Measurements from ENCODE around the gene GDPD2.
"Not testable (repeated sequence)": the region's sequence is repeated elsewhere in the genome, so short reads cannot be mapped to it uniquely, and the experiment has no call there.

GDPD2 gene, protein sequence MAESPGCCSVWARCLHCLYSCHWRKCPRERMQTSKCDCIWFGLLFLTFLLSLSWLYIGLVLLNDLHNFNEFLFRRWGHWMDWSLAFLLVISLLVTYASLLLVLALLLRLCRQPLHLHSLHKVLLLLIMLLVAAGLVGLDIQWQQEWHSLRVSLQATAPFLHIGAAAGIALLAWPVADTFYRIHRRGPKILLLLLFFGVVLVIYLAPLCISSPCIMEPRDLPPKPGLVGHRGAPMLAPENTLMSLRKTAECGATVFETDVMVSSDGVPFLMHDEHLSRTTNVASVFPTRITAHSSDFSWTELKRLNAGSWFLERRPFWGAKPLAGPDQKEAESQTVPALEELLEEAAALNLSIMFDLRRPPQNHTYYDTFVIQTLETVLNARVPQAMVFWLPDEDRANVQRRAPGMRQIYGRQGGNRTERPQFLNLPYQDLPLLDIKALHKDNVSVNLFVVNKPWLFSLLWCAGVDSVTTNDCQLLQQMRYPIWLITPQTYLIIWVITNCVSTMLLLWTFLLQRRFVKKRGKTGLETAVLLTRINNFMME

DNA sequence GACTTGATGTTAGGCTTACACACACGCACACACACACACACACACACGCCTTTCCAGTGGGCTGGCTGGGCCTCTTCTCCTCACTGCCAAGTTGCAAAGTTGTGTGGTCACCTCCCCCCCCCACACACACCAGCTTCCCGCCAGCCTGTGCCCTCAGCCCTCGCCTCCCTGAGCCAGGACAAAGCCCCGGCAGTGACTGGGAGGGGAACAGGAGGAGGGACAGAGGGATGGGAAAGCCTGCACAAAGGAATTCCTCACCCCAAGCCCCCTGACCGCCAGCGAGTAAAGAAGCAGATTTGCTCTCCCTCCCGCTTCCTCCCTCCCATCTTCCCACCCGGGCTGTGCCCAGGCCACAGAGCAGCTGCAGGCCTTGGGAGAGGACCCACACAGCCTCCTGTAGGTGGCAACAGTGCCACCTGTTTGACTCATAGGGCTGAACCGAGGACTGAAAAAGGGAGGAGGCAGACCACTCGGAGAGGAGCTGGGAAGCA lies at the start of gene GDPD2:
GDPD2 (plus strand) TSS at position 464 of the 491 bp plus-strand sequence. CDS start 1,671 bp downstream, outside the sequence.
- no peak for DNase-seq (ENCODE audit: low read depth in 3 of 3)

DNA sequence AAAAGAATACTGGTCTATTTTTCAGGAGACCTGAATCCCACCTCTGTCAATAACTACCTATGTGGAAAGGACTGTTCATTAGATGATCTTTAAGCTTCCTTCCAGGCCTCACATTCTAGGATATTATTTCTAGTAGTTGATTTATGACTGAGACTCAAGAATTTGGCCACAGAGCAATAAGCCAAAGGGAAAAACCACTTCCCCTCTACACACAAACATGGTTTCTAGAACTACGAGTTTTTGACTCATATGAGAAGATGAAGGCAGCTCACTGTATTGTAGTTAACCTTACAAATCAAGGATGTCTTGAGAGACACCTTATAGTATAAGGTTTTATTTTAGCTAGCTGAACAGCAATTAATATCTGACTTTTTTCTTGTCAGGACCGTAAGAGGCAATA lies 36.9 kb upstream of the GDPD2 start:
- DNase-seq (ENCODE audit: low read depth in 3 of 3), result no peak

DNA sequence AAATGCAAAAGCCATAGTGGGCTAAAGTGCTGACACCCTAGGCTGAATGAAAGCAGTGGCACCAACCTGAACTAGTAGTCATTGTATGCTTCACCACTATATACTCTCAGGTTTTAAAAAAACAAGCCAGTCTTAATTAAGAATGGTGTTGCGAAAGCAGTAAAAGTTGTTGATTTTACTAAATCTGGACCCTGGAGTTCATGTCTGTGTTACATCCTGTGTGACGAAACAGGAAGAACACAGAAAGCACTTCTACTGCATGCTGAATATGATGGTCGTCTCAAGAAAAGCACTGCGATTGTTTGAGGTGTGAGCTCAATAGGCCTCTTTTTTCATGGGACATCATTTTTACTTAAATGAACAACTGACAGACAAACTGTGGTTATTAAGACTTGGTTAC lies 24.2 kb upstream of the GDPD2 start:
- no peak for DNase-seq (ENCODE audit: low read depth in 3 of 3)

DNA sequence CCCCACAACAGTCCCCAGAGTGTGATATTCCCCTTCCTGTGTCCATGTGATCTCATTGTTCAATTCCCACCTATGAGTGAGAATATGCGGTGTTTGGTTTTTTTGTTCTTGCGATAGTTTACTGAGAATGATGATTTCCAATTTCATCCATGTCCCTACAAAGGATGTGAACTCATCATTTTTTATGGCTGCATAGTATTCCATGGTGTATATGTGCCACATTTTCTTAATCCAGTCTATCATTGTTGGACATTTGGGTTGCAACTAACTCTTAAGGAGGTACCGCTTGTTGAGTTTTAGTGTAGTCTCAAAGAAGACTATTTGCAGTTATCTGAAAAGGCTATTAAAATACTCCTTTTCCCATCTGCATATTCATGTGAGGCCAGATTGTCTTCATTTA lies 22.9 kb upstream of the GDPD2 start:
- DNase-seq (ENCODE audit: low read depth in 3 of 3), result not testable (repeated sequence)

DNA sequence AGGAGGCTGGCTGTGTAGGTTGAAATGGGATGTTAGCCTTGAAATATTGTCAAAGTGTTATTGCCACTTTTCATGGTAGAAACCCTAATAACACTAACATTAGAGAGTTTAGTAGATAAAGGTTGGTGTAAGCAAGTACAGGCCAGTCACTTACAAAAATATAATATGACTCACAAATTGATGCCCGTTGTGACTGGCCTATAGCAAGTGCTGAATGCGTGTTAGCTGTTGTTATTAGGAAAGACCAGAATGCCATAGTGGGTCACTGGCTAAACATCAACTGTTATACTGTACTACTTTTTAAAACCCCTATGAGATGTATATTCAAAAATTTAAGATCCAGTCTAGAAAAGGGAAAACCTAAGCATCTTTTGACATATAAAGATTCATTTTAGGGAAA lies 20.4 kb upstream of the GDPD2 start:
- DNase-seq (ENCODE audit: low read depth in 3 of 3), result no peak

DNA sequence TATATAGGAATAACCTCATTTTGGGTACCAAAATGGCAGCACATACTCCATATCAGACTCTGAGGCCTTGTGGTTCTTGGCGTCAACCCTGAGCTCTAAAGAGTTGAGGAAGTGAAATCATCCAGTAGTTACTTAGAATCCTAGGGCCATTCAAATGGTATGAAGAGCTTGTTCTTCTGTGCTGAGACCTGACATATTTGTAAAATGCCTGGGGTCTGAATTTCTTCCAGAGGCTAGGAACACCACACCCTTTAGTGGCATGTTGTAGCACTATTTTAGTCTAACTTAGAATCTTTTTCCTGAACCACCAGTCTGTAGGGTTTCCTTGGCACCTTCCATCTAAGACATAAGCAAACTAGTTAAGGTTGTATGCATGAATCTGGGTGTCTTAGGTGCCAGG lies 18.1 kb upstream of the GDPD2 start:
- no peak for DNase-seq (ENCODE audit: low read depth in 3 of 3)

DNA sequence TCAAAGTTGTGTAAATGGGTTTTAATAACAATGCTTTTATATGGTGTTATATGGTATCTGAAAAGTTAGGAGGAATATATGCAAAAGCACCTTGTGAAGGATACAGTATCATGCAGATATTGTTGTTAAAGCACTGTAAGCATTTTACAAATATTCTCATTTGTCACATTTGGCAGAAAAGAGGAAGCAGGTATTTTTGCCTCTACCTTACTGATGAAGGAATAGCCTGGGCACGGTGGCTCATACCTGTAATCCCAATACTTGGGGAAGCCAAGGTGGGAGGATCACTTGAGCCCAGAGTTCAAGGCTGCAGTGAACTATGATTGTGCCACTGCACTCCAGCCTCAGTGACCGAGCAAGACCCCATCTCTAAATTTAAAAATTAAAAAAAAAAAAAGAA lies 12.2 kb upstream of the GDPD2 start:
- no peak for DNase-seq (ENCODE audit: low read depth in 3 of 3)

DNA sequence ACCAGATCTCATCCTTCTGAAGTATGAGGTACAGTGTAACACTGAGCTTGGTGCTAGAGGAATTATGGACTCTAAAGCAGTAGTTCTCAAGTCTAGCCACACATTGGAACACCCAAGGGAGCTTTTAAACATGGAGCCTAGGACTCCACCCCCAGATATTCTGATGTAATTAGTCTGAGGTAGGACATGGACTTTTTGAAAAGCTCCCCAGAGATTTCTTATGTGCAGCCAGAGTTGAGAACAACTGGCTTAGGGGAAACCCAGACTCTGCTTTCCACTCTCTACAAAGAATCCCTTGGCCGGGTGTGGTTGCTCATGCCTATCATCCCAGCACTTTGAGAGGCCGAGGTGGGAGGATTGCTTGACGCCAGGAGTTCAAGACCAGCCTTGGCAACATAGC lies 11.6 kb upstream of the GDPD2 start:
- DNase-seq (ENCODE audit: low read depth in 3 of 3), result no peak

DNA sequence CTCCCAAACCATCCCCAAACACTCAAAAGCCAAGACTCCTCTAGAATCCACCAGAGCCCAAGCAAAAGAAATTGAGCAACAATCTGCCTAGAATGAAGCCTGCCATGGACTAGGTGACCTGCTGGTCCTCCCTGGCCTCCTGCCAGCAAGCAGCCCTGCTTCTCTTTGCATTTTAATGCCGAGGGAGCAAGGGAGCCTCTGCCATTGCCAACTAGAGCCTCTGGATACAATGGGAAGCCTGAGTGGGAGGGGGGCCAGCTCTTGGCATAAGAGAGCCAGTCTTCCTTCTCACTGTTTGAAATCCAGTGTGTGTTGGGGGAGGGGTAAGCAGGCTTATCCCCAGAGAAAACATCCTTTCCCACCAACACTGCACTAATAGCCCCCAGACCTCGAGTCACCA lies 1.5 kb upstream of the GDPD2 start:
- no peak for DNase-seq (ENCODE audit: low read depth in 3 of 3)

DNA sequence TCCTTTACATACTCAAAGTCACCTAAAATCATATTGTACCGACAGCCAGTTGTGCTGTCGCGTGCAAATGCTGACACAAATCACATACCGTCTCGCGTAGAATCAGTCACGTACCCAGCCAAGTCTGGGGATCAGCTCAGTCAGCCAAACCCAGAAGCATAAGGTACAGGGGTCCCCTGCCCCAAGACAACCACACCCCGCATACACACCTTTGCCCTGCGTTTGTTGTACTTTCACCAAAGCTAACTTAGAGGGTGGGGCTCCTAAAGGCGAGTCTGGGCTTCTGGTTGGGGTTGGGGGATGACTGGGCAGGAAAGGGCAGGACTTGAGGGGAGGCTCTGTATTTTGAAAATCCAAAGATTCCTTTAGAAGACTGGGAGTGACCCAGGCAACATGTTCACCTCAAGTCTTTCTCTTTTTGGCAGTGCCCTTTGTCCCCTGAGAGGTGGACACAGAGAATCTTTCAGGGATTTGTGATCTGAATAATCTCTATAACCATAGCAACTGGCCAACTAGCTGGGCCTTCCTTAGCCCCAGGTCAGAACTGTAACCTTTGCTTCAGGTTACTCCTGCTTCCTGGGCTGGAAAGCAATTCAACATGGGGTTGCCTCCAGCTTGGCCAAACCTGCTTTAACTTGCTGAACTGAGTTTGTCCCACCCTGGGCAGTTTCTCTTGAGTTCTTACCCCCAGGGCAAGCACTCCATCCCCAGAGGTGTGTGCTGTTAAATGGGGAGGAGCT lies 992 bp downstream of the GDPD2 start:
- DNase-seq (ENCODE audit: low read depth in 3 of 3), result no peak

DNA sequence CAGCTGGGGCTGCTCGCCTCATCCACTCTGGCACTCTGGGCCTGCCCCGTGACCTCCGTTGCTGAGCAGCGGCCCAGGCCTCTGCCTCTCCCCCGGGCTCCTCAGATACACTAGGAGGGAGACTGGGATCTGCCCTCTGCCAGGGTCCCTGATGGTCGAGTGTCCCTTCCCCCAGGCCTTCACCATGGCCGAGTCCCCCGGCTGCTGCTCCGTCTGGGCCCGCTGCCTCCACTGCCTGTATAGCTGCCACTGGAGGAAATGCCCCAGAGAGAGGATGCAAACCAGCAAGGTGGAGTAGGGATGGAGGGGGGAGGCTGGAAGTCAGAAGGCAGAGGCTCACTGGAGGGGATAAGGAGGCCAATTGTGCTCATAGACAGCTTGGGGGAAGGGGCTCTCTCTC lies 1.7 kb downstream of the GDPD2 start:
- DNase-seq (ENCODE audit: low read depth in 3 of 3), result no peak

DNA sequence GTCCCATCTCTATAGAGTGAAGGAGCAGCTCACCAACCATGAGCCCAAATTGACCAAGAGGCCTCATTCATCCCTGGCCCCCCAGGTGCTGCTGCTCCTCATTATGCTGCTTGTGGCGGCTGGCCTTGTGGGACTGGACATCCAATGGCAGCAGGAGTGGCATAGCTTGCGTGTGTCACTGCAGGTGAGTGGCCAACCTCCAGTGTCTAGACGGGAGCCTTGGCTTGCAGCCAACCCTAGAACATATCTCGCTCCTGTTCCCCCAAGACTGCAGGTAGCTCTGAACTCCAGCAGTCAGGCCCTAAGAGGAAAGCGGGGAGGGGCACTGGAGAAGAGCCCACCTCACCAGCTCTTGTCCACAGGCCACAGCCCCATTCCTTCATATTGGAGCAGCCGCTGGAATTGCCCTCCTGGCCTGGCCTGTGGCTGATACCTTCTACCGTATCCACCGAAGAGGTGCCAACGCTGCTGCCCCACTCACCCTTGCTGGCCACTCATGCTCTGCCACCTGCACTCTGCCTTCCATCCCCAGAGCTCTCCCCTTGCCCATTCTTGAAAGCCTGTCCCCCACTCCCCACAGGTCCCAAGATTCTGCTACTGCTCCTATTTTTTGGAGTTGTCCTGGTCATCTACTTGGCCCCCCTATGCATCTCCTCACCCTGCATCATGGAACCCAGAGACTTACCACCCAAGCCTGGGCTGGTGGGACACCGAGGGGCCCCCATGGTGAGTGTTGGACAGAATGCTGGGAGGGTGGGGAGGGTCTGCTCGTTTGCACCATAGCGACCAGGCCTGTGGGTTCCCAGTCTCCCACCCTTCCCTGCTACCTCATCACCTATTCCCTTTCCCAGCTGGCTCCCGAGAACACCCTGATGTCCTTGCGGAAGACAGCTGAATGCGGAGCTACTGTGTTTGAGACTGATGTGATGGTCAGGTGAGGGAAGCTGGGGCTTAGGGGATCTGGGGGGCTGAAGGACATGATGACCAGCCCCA lies 3.5 kb downstream of the GDPD2 start:
- no peak for DNase-seq (ENCODE audit: low read depth in 3 of 3)

DNA sequence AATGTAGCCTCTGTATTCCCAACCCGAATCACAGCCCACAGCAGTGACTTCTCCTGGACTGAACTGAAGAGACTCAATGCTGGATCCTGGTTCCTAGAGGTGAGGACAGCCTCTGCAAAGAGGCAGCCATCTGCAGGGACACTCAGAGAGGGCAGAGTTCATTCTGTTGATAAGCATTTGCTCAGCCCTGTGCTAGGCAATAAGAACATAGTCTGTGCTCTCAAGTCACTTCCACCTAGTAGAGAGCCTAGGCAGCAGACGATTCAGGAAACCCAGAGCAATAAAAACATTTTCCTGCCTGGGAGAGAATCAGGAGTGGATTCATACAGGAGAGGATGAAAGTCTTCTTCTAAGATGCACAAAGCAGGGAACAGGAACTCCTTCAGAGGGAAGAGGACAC lies 4.3 kb downstream of the GDPD2 start:
- DNase-seq (ENCODE audit: low read depth in 3 of 3), result no peak

DNA sequence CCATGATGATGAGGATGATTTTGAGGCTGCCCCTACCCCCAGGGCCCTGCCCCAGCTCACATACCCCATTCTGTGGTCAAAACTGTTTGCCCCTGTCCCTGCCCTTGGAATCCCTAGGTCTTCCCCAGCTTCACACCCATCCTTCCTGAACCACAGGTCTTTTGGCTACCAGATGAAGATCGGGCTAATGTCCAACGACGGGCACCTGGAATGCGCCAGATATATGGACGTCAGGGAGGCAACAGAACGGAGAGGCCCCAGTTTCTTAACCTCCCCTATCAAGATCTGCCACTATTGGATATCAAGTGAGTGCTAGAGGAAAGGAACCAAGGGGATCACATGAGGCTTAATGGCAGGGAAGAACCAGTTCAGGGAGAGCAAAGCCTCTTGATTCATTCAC lies 6.6 kb downstream of the GDPD2 start:
- no peak for DNase-seq (ENCODE audit: low read depth in 3 of 3)

DNA sequence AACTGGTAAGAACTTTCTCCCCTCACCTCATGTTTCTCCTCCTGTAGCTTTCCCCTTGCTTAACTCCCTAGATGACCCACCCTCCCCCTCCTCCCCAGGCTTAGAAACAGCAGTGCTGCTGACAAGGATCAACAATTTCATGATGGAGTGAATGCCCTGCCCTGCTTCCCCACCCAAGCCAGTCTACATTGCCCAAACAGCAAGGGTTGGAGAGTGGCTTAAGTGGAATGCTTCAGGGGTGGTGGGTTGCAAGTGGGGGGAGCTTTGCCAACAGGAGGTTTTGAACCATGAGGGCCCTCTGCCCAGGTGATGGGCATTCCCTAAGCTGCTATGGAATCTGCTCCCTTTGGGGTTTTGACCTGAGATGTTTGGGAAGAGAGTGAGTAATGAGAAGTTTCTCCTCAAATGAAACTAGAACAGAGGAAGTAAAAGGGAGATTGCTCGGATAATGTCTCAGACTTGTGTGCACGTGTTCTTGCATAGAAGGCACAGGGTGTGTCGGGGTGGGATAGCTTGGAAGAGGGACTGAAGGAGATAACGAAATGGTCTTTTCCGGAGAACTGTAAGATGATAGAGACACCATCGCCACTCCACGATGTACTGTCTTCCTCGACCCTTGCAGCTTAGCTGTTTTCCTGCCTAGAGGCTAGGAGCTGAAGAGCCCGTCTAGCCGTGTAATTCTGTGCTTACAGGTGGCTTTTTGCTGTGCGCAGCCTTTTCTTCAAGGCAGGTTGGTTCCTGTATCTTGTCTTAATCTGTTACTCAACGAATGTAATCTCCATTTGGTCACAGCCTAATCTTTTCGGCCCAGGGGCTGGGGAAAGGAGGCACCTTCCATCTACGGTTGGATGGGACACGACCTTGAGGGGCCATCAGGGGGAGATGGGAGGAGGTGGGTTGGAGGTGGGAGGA lies 10.1 kb downstream of the GDPD2 start:
- DNase-seq (ENCODE audit: low read depth in 3 of 3), result no peak

DNA sequence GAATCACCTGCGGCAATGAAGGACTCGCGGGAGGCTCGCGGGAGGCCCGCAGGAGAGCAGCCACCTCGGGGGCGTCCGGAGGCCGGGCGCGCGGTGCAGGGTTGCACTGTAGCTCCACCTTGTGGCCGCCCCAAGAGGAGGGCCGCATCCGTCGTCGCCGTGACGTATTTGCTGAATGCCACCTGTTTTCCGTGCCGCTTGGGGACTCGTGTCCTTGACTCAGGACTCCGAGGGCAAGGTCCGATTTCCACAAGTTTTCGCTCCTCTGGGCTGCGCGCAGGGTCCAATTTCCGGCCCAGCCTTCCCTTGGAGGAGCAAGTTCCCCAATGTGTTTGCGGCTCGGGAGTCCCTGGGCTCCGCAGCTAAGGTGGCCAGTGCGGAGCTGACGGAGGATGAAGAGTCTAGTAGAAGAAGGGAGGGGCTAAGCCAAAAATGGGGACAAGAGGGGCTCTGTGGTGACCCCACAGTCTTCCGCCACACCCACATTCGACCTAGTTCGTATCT lies 10.8 kb downstream of the GDPD2 start:
- peak; percentile 51 to 60 (median 54) for DNase-seq (ENCODE audit: low read depth in 3 of 3)

DNA sequence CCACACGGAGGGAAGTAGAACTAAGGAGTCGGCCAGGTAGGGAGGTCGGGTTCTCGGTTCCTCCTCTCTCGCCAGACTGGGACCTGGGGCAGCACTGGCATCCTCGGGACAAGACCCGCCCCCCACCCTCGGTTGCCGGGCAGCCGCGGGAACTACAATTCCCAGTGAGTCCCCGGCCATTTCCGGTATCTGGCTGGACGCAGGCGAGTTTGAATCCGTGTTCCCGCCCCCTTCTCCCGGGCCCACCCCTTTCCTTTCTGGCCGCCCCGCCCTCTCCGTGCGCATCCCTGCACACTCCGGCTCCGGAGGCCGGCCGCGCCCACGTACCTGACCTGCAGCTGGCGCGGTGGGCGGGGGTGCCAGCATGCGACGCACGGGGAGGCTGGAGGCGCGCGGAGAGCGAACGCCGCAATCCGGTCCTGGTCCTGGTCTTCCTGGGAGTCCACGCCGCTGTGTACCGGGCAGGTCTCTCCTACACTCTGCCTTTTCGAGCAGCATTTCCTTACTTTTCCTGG lies 11.3 kb downstream of the GDPD2 start:
- peak in 1 of 3 experiments; percentile 32 for DNase-seq (ENCODE audit: low read depth in 3 of 3)

DNA sequence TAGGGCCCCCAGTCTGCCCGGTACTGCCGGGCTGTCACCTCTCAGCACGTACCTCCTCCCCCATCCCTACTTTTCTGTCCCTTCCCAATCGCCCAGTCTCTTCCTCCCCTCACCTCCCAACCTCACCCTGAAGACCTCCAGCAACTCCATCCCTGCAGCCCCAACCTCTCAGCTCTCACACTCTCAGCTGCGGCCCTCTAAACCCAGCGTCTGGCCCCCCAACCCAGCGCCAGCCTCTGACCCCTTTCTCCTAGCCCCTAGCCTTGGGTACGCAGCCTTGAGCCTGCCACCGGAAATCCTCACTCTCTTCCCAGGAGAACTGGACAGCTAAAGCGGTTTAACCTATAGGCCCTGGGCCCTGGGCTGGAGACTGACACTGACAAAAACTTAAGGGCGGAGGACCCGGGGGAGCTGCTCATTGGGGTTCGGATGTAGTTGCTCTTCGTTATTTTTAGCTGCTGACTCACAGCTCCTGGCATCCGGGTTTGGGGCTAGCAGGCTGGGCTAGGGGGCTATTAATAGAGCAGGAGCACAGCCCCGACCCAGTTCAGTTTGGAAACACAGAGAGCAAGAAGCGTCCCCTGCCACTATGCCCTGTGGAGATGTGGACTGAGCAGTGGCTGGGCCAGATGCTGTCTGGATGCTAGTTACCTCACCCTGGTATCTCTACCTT lies 11.9 kb downstream of the GDPD2 start:
- DNase-seq (ENCODE audit: low read depth in 3 of 3), result no peak

DNA sequence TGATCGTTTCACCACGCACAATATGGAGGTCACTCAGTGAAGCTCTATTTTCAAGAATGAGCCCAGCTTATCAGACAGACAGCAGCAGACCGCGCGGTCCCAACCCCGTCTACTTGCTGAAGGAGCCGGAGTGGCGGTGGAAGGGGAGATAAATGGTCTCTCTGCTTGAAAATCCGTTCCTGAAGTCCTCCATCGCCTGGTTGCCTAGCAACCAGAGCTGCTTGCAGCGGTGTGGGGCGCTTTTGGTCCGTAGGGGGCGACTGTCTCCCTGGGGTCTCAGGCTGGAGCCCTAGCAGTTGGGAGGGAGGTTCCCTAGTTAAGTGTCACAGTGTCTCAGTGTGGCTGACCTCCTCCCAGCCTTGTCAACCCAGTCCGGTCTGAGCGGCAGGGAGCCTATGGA lies 13.2 kb downstream of the GDPD2 start:
- DNase-seq (ENCODE audit: low read depth in 3 of 3), result no peak
